HG03565 (cell line): ENCODE results near the gene SLF1.

Experiments used
- ATAC-seq: cut with Tn5 transposase; IDR thresholded peaks from one replicate; pipeline ENCODE4 v1.9.1; 2021; ENCODE audit warnings: mild to moderate bottlenecking, moderate library complexity; ENCODE audit not compliant: unreplicated experiment

Gene SLF1

GRCh38 chr5:94660506-94660905 is 42.0 kb downstream of the SLF1 start:
- no peak for ATAC-seq

- no peak for ATAC-seq
Measured at GRCh38 chr5:94661086-94661485, 42.6 kb downstream of the SLF1 start.

- no peak for ATAC-seq
Measured at GRCh38 chr5:94667937-94668336, 49.5 kb downstream of the SLF1 start.

- ATAC-seq, result no peak
Measured at GRCh38 chr5:94670726-94671125, 52.3 kb downstream of the SLF1 start.

DNA sequence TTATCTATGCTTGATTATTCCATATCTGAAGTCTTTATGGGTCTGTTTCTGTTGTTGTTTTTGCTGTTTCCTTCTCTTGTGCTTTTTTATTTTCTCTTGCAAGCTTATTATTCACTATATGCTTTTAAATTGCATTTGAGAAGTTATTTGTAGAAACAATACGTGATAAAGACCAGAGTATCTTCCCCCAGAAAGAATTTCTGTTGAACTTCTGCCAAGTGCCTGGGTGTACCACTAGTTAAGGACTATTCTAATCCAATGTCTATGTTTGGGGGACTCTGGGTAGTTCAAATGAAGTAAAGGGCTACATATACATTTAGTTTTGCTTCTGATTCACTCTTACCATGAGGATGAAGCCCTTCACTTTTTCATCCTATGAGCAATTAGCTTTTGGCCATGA is 54.3 kb downstream of the SLF1 start:
- ATAC-seq, result no peak

- no peak for ATAC-seq
Measured at GRCh38 chr5:94674490-94675382, 56.3 kb downstream of the SLF1 start.

DNA sequence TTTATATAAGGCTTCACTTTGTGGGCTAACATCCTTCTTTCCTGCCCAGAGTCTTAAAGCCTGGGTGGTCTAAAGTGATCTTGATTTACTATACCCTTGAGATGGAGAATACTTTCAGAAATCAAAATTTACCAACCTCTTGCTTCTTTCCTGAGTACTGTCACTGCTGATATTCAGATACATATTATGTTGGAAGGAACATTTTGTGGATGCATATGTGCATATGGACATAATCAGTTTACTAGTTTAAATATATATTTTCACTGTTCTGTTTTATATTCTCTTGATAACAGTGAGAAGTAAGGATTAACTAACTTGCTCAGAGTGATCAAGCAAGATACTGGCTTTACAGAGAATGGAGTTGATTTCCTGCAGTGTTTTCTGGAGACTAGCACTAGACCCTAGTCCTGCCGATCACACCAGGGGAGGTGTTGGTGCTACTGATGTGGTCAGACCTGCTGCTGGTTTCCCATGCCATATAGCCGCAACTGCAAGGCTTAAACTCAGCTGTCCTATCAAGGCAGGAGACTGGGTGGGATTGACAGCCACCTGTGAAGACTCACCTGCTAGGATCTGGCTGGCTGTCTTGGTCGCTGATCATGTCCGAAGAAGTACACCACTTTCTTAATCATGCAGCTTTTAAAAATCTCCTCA is 57.6 kb downstream of the SLF1 start:
- no peak for ATAC-seq

DNA sequence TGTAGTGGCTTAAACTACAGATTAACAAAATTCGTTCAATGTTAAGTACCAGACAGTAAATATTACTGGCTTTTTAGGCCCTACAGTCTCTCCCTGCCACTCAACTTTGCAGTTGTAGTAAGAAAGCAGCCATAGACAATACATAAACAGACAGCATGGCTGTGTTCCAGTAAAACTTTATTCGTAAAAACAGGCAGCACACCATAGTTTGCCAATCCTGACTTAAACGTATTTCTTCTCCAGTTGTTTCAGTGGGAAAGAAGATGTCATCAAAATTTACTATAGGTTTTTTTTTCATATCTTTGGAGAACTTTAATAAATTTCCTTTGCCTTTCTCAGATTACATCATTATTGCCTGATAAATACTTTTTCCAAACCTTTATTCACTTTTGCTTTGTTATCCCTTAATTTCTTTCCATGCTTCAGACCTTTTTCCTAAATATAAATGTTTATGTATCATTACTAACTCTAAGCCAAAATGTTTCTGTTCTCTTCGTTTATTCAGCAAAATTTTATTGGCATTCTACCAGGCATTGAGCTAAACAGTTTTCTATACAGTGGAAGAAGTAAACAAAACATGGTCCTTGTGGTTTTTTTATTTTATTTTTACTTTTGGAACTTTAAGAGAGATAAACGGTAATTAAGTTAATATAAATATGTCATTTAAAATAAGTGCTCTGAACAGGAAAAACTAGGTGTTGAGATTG is 64.5 kb downstream of the SLF1 start:
- ATAC-seq, result no peak

DNA sequence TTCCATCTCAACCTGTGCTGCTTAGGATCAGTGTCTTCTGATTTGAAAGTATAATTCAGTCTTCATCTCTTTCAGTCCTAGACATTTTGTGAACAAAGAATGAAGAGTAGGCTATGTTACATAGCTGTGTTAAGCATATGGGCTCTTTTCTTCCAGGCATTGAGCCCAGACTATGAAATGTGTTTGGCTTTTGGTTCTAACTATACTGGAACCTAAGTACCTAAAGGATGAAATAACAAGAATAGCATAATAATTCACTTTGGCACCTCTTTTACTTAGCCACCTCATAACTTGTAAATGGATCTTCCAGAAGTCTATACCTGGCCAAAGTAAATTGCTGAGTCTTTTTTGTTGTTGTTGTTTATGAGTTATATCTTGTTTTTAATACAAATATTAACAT is 71.4 kb downstream of the SLF1 start:
- no peak for ATAC-seq

DNA sequence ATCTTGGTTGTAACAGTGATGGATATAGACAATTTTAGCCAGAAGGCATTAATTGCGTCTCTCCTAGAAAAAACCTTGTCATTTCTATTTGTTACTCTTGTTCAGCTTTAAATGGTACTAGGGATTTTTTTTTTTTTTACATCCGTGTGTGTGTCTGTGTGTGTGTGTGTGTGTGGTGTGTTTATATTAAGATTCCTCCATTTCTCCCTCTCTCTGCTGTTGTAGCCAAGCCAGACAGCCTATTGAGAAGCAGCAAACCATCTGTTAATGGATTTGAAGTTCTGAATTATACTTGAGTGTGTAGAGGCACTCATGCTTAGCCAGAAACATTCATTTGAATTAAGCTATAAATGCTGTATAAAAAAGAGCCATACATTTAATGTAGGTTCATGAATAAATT is 72.3 kb downstream of the SLF1 start:
- no peak for ATAC-seq

DNA sequence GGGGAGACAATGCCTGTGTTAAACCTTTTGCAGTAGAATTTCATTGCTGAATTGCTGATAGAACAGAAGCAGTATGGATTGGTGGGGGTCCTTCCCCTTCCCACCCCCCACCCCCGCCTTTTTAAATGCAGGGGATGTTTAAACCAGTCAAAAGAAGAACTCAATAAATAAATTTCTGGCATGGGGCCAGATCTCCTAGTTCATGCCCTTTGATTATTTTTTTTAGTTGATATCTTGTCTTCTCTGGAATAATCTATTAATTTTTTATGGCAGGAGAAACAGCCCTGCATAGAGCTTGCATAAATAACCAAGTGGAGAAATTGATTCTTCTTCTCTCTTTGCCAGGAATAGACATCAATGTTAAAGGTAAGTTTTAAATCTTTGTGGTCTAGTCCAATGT is 72.8 kb downstream of the SLF1 start:
- no peak for ATAC-seq

- ATAC-seq, result no peak
Measured at GRCh38 chr5:94691949-94692348, 73.5 kb downstream of the SLF1 start.

- no peak for ATAC-seq
Measured at GRCh38 chr5:94692581-94692980, 74.1 kb downstream of the SLF1 start.

- ATAC-seq, result peak; percentile 74
Measured at GRCh38 chr5:94693043-94693822, 74.8 kb downstream of the SLF1 start.

DNA sequence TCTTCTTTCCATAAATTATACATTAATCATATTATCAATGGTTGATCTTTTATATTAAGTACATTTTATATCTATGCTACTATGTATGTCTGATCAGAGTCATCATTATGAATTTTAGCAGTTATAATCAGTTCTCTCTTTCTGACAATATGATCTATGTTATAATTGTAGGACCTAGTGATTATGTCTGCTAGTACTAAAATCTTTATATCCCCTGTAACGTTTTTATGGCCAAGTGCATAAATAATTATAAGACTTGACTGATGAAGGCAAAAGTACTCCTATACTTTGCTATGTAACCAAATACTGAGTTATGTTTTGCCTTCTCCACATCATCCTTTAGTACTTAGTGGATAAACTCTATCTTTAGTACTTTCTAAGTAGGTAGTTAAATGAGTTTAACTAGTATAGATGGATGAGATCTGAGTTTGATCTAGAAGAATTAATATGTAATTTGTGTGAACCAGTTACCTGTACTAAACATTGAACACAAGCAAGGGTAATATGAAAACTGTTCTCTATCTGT is 75.4 kb downstream of the SLF1 start:
- no peak for ATAC-seq

GRCh38 chr5:94694671-94695070 is 76.2 kb downstream of the SLF1 start:
- ATAC-seq, result no peak

GRCh38 chr5:94698197-94698596 is 79.7 kb downstream of the SLF1 start:
- no peak for ATAC-seq

DNA sequence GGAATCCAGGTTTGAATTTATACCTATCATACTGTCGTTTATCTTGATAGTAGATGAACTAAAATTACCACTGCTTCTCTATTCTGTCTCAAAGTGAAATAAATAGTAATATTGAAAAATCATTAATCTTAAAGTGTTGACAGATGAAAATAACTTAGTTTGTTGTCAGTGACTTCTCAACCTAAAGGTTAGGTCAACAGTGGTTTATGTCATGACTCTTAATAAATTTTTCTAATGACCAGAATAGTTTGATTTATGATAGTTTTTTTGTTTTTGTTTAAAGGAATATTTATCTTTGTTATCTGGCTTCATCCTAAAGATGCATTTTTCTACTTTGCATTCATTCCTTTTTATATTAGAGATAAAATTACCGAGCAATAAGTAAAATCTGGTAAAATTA is 81.1 kb downstream of the SLF1 start:
- no peak for ATAC-seq

GRCh38 chr5:94700592-94700991 is 82.1 kb downstream of the SLF1 start:
- peak; percentile 66 for ATAC-seq

GRCh38 chr5:94702729-94703128 is 84.3 kb downstream of the SLF1 start:
- ATAC-seq, result peak; percentile 62

- ATAC-seq, result no peak
Measured at GRCh38 chr5:94705427-94705826, 87.0 kb downstream of the SLF1 start.
